ENCODE data around the gene TSHZ2.

TSHZ2 gene

DNA sequence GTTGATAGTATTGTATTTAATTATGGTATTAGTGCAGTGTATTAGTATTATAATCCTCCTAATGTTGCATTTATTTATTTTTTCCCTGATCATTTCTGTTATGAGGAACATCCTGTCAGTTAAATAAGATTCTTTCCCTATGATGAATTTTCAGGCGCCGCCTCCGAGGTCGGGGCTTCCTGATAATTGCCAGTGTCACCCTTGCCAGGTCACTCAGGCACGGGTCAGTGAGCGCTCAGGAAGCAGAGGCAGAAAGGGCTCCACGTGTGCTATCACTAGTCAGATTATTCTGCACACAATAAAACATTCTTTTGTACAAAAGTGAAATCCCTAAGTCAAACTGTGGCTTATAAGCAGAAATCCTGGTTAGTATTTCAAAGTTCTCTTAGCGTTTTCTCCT is 64.8 kb downstream of the TSHZ2 start:
- H3K4me3 ChIP-seq (ENCODE audit: low read length in 2 of 2) = no peak overlapping the region
- no peaks in the 10 kb centered on the region for H3K4me1 ChIP-seq (ENCODE audit: control insufficient read depth in 2 of 2, insufficient read depth in 2 of 2, low read length in 2 of 2)
- H3K27me3 ChIP-seq (ENCODE audit: control insufficient read depth in 2 of 2, insufficient read depth in 2 of 2, low read length in 2 of 2) = no peaks in the 10 kb centered on the region
- no peaks in the 10 kb centered on the region for H3K36me3 ChIP-seq (ENCODE audit: control insufficient read depth in 2 of 2, insufficient read depth in 2 of 2, low read length in 2 of 2)
- no peak overlapping the region for H3K27ac ChIP-seq (ENCODE audit: low read depth in 2 of 2, low read length in 2 of 2)
- no peaks in the 10 kb centered on the region for H3K9me3 ChIP-seq (ENCODE audit: control insufficient read depth in 2 of 2, low read length in 2 of 2)
- H3K9ac ChIP-seq (ENCODE audit: low read depth in 1 of 2, low read length in 2 of 2) = no peak overlapping the region

DNA sequence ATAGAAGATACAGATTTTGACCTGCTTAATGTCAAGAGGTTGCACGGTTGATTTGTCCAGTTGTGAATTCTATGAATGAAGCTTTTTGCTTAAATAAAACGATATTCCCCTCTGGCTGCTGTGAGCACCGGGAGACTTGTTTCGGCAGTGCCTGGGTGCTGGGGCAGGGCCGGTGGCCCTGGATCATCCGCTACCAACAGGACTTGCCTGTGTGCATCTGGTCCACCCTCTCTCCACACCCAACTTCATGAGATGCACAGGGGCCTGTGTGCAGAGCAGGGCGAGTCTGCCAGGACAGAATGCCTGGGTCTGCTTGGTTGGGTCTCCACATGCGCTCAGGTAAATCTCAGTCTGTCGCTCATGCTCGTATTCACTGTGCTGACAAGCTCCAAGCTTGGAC is 65.5 kb downstream of the TSHZ2 start:
- H3K27me3 ChIP-seq (ENCODE audit: control insufficient read depth in 2 of 2, insufficient read depth in 2 of 2, low read length in 2 of 2) = no peaks in the 10 kb centered on the region
- no peaks in the 10 kb centered on the region for H3K9me3 ChIP-seq (ENCODE audit: control insufficient read depth in 2 of 2, low read length in 2 of 2)
- no peak overlapping the region for H3K4me3 ChIP-seq (ENCODE audit: low read length in 2 of 2)
- H3K4me1 ChIP-seq (ENCODE audit: control insufficient read depth in 2 of 2, insufficient read depth in 2 of 2, low read length in 2 of 2) = no peaks in the 10 kb centered on the region
- H3K27ac ChIP-seq (ENCODE audit: low read depth in 2 of 2, low read length in 2 of 2) = no peak overlapping the region
- H3K9ac ChIP-seq (ENCODE audit: low read depth in 1 of 2, low read length in 2 of 2) = no peak overlapping the region
- H3K36me3 ChIP-seq (ENCODE audit: control insufficient read depth in 2 of 2, insufficient read depth in 2 of 2, low read length in 2 of 2) = no peaks in the 10 kb centered on the region

DNA sequence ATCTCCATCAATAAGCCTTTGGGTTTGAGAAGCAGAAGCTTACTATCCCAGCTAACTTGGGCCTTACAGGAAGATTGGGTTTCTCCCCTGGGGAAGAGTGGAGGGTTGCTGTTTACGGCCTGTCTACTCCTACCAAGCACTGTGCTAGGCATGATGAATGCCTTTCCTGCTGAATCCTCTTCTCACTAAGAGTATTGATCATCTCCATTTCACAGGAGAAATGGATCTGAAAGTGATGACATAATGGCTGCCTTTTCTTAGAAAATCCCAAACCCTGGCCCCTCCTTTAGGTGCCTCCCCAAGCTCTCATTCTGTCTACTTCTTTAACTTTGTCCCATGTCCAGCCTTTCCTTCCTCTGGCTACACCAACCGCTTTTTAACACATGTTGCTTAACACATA is 66.1 kb downstream of the TSHZ2 start:
- Histone ChIP-seq H3K36me3 (ENCODE audit: control insufficient read depth in 2 of 2, insufficient read depth in 2 of 2, low read length in 2 of 2) (no peaks in the 10 kb centered on the region), H3K27me3 (ENCODE audit: control insufficient read depth in 2 of 2, insufficient read depth in 2 of 2, low read length in 2 of 2) (no peaks in the 10 kb centered on the region), H3K4me1 (ENCODE audit: control insufficient read depth in 2 of 2, insufficient read depth in 2 of 2, low read length in 2 of 2) (no peaks in the 10 kb centered on the region), H3K27ac (ENCODE audit: low read depth in 2 of 2, low read length in 2 of 2) (no peak overlapping the region), H3K9me3 (ENCODE audit: control insufficient read depth in 2 of 2, low read length in 2 of 2) (no peaks in the 10 kb centered on the region), H3K4me3 (ENCODE audit: low read length in 2 of 2) (no peak overlapping the region), H3K9ac (ENCODE audit: low read depth in 1 of 2, low read length in 2 of 2) (no peak overlapping the region)

DNA sequence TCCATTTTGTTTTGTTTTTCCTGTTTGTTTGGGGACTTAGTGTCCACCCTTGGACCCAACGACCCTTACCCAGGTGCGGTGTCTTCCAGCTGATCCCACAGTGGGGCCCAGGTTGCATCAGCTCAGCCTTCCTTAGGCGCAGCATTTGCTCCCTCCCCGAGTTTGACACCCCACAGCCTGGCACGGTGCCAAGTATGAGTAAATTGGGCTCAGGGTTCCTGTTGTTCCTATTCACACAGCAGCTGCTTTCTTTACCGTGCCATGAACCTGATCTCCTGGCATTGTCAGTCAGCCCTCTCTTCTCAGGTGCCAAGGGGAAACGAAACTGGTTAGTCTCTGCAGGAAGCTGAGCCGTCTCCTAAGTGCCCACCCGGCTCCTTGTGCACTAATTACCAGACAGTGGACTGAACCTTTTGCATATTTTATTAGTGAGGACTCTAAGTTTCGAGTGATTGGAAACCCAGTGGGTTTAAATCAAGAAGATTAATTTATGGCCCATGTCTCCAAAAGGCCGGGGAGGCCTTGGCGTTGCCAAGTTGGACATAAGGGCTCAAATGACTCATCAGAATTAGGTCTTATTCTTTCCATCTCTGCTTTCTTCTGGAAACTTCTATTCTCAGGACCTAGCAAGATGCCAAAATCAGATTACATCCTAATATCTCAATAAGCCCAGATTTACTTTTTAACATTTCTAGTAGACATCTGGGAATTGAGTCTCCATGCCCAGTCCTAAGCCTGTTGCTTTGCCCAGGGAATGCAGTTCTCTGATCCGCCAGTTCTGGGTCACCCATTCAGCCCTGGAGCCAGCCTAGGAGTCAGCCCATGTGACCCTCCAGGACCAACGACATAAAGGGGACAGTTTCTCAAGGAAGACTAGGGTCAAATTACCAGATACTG is 68.8 kb downstream of the TSHZ2 start:
- H3K36me3 ChIP-seq (ENCODE audit: control insufficient read depth in 2 of 2, insufficient read depth in 2 of 2, low read length in 2 of 2) = no peaks in the 10 kb centered on the region
- H3K27me3 ChIP-seq (ENCODE audit: control insufficient read depth in 2 of 2, insufficient read depth in 2 of 2, low read length in 2 of 2) = no peaks in the 10 kb centered on the region
- no peak overlapping the region for H3K4me3 ChIP-seq (ENCODE audit: low read length in 2 of 2)
- no peaks in the 10 kb centered on the region for H3K9me3 ChIP-seq (ENCODE audit: control insufficient read depth in 2 of 2, low read length in 2 of 2)
- H3K9ac ChIP-seq (ENCODE audit: low read depth in 1 of 2, low read length in 2 of 2) = no peak overlapping the region
- no peak overlapping the region for H3K27ac ChIP-seq (ENCODE audit: low read depth in 2 of 2, low read length in 2 of 2)
- no peaks in the 10 kb centered on the region for H3K4me1 ChIP-seq (ENCODE audit: control insufficient read depth in 2 of 2, insufficient read depth in 2 of 2, low read length in 2 of 2)

DNA sequence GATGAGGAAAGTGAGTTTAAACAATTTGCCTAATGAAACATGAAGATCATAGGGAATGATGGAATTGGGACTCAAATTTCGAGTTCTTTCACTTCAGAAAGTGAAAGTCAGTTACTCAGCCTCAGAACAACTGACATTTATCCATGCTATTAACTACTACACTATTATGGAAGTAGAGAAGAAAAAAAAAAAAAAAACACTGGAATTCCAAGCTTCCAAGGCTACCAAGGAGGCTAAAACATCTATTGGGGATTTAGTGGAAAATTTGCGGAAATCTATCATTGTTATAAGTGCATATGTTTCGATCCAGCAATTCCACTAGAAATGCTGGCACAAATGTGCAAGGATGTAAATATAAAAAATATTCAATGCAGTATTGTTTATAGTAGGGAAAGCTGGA is 70.4 kb downstream of the TSHZ2 start:
- Histone ChIP-seq H3K27ac (ENCODE audit: low read depth in 2 of 2, low read length in 2 of 2) (no peak overlapping the region), H3K36me3 (ENCODE audit: control insufficient read depth in 2 of 2, insufficient read depth in 2 of 2, low read length in 2 of 2) (no peaks in the 10 kb centered on the region), H3K27me3 (ENCODE audit: control insufficient read depth in 2 of 2, insufficient read depth in 2 of 2, low read length in 2 of 2) (no peaks in the 10 kb centered on the region), H3K4me1 (ENCODE audit: control insufficient read depth in 2 of 2, insufficient read depth in 2 of 2, low read length in 2 of 2) (no peaks in the 10 kb centered on the region), H3K4me3 (ENCODE audit: low read length in 2 of 2) (no peak overlapping the region), H3K9me3 (ENCODE audit: control insufficient read depth in 2 of 2, low read length in 2 of 2) (no peaks in the 10 kb centered on the region), H3K9ac (ENCODE audit: low read depth in 1 of 2, low read length in 2 of 2) (no peak overlapping the region)

DNA sequence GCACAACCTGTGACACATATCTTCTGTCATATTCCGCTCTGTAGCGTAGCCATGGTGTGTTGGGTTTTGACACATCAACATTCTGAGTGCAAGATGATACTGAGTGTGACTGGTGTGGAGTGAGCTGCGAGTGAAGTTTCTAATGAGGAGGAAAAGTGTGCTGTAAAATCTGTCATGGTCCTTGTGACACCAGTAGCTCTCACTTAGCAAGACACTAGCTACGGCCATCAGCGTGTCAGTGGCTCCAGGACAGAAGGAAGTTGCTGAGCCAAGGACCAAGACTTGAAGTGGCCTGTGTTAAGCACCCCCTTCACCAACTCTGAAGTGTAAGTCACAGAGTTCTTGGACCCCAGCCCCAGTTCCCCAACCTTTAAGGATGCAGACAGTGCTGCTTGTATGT is 72.1 kb downstream of the TSHZ2 start:
- H3K4me3 ChIP-seq (ENCODE audit: low read length in 2 of 2) = no peak overlapping the region
- no peak overlapping the region for H3K9ac ChIP-seq (ENCODE audit: low read depth in 1 of 2, low read length in 2 of 2)
- H3K27me3 ChIP-seq (ENCODE audit: control insufficient read depth in 2 of 2, insufficient read depth in 2 of 2, low read length in 2 of 2) = no peaks in the 10 kb centered on the region
- H3K36me3 ChIP-seq (ENCODE audit: control insufficient read depth in 2 of 2, insufficient read depth in 2 of 2, low read length in 2 of 2) = no peaks in the 10 kb centered on the region
- H3K27ac ChIP-seq (ENCODE audit: low read depth in 2 of 2, low read length in 2 of 2) = no peak overlapping the region
- H3K4me1 ChIP-seq (ENCODE audit: control insufficient read depth in 2 of 2, insufficient read depth in 2 of 2, low read length in 2 of 2) = no peaks in the 10 kb centered on the region
- H3K9me3 ChIP-seq (ENCODE audit: control insufficient read depth in 2 of 2, low read length in 2 of 2) = no peaks in the 10 kb centered on the region

DNA sequence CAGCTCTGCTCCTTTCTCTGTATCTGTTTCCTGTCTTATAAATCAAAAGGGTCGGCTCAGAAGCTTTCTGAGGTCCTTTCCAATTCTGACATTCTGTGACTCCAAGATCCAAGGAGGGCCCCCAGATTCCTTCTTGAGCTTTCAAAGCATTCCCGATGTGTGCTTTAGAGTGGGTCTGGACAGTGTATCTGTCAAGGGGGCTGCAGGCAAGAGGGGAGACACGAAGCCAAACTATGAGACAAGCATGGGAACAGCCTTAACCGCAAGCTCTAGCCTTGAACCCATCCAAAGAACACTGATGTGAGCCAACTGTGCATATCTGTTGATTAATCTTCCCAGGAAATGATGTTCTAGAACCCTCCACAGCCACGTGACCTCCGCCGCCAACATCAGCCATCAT is 73.8 kb downstream of the TSHZ2 start:
- Histone ChIP-seq H3K27me3 (ENCODE audit: control insufficient read depth in 2 of 2, insufficient read depth in 2 of 2, low read length in 2 of 2) (no peaks in the 10 kb centered on the region), H3K27ac (ENCODE audit: low read depth in 2 of 2, low read length in 2 of 2) (no peak overlapping the region), H3K9me3 (ENCODE audit: control insufficient read depth in 2 of 2, low read length in 2 of 2) (no peaks in the 10 kb centered on the region), H3K4me1 (ENCODE audit: control insufficient read depth in 2 of 2, insufficient read depth in 2 of 2, low read length in 2 of 2) (no peaks in the 10 kb centered on the region), H3K9ac (ENCODE audit: low read depth in 1 of 2, low read length in 2 of 2) (no peak overlapping the region), H3K36me3 (ENCODE audit: control insufficient read depth in 2 of 2, insufficient read depth in 2 of 2, low read length in 2 of 2) (no peaks in the 10 kb centered on the region), H3K4me3 (ENCODE audit: low read length in 2 of 2) (no peak overlapping the region)

DNA sequence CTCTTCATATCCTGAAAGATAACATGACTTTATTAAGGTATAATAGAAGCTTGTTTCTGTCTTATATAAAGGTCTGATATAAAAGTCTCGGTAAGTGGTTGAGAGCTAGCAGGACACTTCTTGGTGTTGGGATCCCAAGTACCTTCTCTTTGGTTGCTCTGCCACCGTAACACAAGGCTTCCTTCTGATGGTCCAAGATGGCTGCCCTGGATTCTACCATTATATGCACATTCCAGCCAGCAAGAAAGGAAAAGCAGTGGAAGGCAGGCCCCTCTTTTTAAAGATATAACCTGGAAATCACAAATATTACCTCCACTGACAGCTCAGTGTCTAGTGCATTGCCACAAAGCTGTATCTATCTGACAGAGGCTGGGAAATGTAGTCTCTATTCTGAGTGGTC is 75.0 kb downstream of the TSHZ2 start:
- H3K4me3 ChIP-seq (ENCODE audit: low read length in 2 of 2) = no peak overlapping the region
- H3K27me3 ChIP-seq (ENCODE audit: control insufficient read depth in 2 of 2, insufficient read depth in 2 of 2, low read length in 2 of 2) = no peaks in the 10 kb centered on the region
- no peaks in the 10 kb centered on the region for H3K9me3 ChIP-seq (ENCODE audit: control insufficient read depth in 2 of 2, low read length in 2 of 2)
- H3K4me1 ChIP-seq (ENCODE audit: control insufficient read depth in 2 of 2, insufficient read depth in 2 of 2, low read length in 2 of 2) = no peaks in the 10 kb centered on the region
- no peak overlapping the region for H3K9ac ChIP-seq (ENCODE audit: low read depth in 1 of 2, low read length in 2 of 2)
- no peaks in the 10 kb centered on the region for H3K36me3 ChIP-seq (ENCODE audit: control insufficient read depth in 2 of 2, insufficient read depth in 2 of 2, low read length in 2 of 2)
- H3K27ac ChIP-seq (ENCODE audit: low read depth in 2 of 2, low read length in 2 of 2) = no peak overlapping the region

DNA sequence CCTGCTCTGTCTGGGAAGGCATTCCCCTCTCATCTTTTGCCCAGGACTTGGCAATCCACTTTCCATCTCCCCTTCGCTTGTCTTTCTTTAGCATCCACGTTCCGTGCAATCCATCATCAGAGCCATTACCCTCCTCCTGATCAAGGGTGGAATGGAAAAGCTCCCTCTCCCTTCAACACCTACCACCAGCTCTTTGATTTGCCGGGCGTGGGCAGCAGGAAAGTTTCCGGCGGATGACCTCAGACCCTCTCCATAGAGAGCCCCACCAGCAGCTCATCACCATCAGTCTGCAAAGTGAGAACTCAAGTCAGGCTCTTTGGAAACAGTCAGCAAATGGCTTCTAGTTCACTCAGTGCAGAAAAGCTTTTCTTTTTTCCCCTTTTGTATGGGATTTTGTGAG is 76.2 kb downstream of the TSHZ2 start:
- no peak overlapping the region for H3K9ac ChIP-seq (ENCODE audit: low read depth in 1 of 2, low read length in 2 of 2)
- no peak overlapping the region for H3K4me3 ChIP-seq (ENCODE audit: low read length in 2 of 2)
- no peak overlapping the region for H3K27ac ChIP-seq (ENCODE audit: low read depth in 2 of 2, low read length in 2 of 2)
- no peaks in the 10 kb centered on the region for H3K27me3 ChIP-seq (ENCODE audit: control insufficient read depth in 2 of 2, insufficient read depth in 2 of 2, low read length in 2 of 2)
- no peaks in the 10 kb centered on the region for H3K36me3 ChIP-seq (ENCODE audit: control insufficient read depth in 2 of 2, insufficient read depth in 2 of 2, low read length in 2 of 2)
- no peaks in the 10 kb centered on the region for H3K4me1 ChIP-seq (ENCODE audit: control insufficient read depth in 2 of 2, insufficient read depth in 2 of 2, low read length in 2 of 2)
- H3K9me3 ChIP-seq (ENCODE audit: control insufficient read depth in 2 of 2, low read length in 2 of 2) = no peaks in the 10 kb centered on the region

DNA sequence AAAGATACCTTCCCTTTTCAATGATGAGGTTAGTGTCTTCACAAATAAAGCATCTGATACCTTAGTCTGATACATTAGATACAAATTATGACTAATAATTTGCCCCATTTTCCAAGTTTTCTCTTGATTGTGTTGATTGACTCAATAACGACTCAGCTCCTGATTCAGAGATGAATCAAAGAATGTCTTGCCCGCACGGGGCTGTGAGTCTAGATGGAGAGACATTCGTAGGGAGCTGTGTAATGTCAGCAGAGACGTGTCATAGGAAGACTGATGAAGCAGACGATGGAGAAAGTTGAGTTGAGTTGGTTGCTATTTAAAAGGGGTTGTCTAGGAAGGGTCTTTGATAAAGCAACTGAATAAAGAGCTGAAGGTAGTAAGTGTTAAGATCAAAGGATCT is 78.2 kb downstream of the TSHZ2 start:
- no peaks in the 10 kb centered on the region for H3K9me3 ChIP-seq (ENCODE audit: control insufficient read depth in 2 of 2, low read length in 2 of 2)
- no peak overlapping the region for H3K27ac ChIP-seq (ENCODE audit: low read depth in 2 of 2, low read length in 2 of 2)
- H3K4me1 ChIP-seq (ENCODE audit: control insufficient read depth in 2 of 2, insufficient read depth in 2 of 2, low read length in 2 of 2) = no peaks in the 10 kb centered on the region
- no peak overlapping the region for H3K9ac ChIP-seq (ENCODE audit: low read depth in 1 of 2, low read length in 2 of 2)
- no peaks in the 10 kb centered on the region for H3K36me3 ChIP-seq (ENCODE audit: control insufficient read depth in 2 of 2, insufficient read depth in 2 of 2, low read length in 2 of 2)
- no peak overlapping the region for H3K4me3 ChIP-seq (ENCODE audit: low read length in 2 of 2)
- H3K27me3 ChIP-seq (ENCODE audit: control insufficient read depth in 2 of 2, insufficient read depth in 2 of 2, low read length in 2 of 2) = no peaks in the 10 kb centered on the region

All from mucosa of rectum (tissue), 2 donors.